Measurements from ENCODE around the gene TAS2R40.

DNA sequence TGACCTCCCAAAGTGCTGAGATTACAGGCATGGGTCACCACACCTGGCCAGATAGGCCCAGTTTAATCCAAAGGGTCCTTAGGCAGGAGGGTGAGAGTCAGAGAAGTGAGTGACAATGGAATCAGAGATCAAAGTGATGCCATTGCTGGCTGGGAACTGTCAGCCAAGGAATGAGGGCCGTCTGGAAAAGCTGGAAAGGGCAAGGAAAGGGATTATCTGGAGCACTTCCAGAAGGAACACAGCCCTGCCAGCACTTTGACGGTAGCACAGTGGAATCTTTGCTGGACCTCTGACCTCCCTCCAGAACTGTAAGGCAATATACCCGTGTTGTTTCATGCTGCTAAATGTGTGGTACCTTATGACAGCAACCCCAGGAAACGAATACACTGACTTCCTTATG, 11.3 kb upstream of the TAS2R40 start:
- TF ChIP-seq, protein P1, sequence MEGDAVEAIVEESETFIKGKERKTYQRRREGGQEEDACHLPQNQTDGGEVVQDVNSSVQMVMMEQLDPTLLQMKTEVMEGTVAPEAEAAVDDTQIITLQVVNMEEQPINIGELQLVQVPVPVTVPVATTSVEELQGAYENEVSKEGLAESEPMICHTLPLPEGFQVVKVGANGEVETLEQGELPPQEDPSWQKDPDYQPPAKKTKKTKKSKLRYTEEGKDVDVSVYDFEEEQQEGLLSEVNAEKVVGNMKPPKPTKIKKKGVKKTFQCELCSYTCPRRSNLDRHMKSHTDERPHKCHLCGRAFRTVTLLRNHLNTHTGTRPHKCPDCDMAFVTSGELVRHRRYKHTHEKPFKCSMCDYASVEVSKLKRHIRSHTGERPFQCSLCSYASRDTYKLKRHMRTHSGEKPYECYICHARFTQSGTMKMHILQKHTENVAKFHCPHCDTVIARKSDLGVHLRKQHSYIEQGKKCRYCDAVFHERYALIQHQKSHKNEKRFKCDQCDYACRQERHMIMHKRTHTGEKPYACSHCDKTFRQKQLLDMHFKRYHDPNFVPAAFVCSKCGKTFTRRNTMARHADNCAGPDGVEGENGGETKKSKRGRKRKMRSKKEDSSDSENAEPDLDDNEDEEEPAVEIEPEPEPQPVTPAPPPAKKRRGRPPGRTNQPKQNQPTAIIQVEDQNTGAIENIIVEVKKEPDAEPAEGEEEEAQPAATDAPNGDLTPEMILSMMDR (IDR thresholded peaks at IDR 0.05), result no peak
- no peak for TF ChIP-seq POLR2A (IDR thresholded peaks at IDR 0.05)
